NCI-H2196 treated with DMSO at 0.1 percent for 48 hours (cell line): ENCODE data around the gene EAF1.
"Not testable (repeated sequence)": the region's sequence is repeated elsewhere in the genome, so short reads cannot be mapped to it uniquely, and the experiment has no call there.

Source experiments
- DNase-seq: peaks from one replicate; lab custom pipeline; 2025; ENCODE audit not compliant: unreplicated experiment; lab: John Stamatoyannopoulos, UW

The EAF1 gene

DNA sequence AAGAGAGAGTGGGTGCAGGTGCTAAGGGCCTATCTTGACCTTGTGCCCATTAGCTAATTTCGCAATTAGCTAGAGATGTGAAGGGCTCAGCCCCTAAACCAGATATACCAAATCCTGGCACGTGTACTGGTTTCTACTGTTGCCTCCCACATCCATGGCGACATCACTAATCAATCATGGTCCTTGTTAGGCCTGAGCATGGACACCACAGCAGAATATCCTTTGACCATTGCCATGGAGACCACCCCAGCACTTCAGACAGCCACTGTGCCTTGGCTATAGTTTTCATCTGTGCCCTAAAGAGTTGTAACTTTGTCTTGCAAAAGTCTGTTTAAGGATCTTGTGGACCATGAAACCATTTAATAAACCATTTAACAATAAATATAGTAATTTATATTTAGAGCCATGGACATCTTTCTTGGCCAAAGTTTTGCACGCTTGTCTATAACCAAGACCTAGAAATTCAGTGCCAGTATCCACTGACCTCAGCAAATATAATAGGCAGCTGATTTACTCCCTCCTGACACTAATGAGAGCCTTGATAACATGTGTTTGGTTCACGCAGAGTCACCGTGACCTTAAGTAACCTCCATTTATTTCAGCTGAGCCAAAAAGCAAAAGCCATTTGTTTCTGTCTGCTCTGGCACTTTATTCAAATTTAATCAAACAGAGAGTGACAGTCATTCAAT is 50.7 kb downstream of the EAF1 start:
- DNase-seq: no peak

DNA sequence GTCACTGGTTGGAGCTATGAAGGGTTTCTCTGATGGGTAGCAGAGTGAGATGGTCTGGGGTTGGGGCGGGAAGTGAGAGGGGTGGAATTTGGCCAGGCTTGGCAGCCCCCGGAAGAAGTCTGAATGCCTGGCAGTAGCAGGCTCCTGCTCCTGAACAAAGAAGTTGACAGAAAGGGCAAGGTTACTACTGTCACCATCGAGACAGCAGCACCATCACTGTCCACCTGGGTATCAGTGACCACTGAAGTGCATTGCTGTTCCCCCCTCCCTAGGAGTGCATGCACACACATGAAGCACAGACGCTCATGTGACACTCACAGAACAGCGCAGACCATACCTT is 51.2 kb downstream of the EAF1 start:
- DNase-seq: no peak

DNA sequence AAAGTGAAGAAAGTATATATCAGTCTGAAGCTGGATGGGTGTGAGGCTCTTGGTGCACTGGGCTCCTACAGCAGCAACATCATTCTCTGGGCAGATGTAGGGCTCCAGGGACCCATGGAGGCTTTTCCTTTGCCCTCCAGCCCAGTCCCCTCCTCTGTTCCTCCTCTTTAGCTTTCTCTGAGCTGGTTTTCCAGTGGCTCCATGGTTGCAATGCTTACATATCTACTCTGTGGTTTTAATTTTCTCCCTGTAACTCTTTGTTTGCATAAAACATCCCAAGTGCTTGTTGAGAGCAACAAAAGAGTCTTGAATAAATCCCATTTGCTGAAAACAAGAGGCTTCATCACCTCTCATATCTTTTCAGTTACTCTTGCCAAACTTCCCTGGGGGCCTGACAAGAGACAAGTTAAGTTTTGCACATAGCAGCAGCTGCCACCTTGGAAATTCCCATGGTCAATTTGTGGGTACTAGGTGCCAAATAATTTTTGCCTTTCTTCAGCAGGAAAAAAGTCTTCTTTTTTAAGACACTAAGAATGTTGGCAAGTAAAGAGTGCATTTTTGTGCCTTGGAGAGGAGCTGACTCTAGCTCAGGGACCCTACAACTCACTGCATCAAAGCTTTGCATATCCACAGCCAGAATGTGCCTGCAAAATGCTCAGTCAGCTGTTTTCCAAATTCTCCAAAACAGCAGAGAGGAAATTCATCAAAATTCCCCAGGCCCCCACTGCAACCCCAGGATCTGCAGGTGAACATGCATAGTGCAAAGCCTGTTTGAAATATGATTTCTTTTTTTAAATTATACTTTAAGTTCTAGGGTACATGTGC is 52.2 kb downstream of the EAF1 start:
- DNase-seq: no peak

DNA sequence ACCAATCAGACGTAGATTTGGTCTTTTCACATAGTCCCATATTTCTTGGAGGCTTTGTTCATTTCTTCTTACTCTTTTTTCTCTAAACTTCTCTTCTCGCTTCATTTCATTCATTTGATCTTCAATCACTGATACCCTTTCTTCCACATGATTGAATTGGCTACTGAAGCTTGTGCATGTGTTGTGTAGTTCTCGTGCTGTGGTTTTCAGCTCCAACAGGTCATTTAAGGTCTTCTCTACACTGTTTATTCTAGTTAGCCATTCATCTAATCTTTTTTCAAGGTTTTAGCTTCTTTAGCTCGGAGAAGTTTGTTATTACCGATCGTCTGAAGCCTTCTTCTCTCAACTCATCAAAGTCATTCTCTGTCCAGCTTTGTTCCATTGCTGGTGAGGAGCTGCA is 57.2 kb downstream of the EAF1 start:
- DNase-seq: not testable (repeated sequence)

DNA sequence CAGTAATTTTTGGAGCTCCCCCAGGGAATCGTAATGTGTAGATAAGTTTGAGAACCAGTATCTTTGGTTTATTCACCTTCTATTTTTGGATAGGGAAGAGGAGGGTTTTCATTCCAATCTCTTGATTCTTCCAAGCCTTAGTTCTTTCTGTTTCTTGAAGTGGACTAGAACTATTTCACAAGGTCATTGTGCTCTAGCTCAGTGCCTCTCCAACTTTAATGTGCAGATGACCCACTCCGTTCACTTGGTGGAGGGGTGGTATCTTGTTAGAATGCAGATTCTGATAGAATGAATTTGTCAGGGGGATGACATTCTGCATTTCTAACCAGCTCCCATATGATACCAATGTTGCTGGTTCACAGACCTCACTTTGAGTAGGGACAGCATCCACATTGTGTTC is 58.6 kb downstream of the EAF1 start:
- DNase-seq: no peak

DNA sequence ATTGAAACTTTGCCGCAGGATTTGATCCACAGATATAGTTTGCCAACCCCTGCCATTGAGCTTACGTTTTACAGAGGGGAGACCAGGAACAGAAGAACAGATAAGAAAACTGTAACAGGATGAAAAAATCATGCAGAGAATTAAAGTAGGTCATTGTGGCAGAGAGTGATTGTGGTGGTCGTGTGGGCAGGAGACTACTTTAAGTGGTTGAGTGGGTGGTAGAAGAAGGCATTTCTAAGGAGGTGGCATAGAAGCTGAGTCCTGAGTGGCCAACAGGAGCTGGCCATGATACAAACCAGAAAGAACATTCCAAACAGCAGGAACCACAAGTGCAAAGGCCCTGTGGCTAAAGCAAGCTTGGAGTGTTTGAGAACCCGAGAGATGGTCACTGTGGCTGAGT is 59.6 kb downstream of the EAF1 start:
- DNase-seq: no peak

DNA sequence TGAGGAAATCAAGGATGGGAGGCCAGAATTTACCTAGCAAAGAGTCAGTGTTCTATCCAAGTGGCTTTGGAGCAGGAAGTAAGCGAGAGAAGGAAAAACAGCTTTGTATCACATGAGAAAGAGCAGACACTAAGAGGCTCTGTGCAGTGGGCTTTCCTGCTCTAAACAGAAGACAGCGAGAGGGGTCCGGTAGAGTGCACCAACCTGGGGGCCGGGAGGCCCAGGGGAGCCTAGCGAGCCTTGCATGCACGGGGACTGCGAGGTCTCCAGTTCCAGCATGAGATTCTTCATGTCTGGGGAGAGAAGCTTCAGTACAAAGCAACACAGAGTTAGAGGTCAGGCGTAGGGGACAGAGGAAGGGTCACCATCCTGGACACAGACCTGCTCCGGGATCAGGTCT is 60.6 kb downstream of the EAF1 start:
- DNase-seq: no peak

DNA sequence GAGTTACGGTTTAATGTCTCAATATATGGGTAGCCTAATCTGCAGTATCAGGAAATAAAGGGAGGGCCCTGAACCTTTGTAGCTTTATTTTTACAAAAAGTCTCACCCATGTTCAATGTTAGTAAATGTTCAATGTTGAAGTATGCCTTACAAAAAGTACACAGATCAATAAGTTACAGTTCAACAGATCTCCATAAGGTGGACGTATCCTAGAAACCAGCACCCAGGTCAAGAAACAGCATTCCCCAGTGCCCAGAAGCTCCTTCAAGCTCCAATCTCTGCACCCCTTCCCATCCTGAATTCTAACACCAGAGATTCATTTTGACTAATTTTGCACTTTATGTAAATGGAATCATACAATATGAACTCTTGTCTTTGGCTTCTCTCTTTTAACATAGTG is 62.8 kb downstream of the EAF1 start:
- no peak for DNase-seq

DNA sequence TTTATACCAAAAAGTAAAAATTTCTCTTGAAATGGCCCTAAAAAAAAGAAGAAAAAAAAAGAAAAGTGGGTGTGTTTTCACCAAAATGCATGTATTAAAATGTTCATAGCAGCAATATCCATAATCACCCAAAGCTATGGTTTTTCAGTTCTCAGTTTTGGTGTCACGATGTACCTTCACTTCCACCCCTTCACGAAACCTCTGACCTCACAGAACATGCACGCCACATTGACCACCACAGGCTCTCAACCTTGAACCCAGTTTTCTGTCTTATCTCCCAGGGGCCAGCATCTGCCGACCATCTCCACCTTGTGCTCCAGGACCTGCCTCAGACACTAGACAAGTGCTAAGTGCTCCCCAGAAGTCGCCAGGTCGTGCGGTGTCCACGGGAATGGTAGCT is 63.7 kb downstream of the EAF1 start:
- no peak for DNase-seq
